ENCODE data around the gene C1orf87.
"Not testable (repeated sequence)": the region's sequence is repeated elsewhere in the genome, so short reads cannot be mapped to it uniquely, and the experiment has no call there.

C1orf87 gene

DNA sequence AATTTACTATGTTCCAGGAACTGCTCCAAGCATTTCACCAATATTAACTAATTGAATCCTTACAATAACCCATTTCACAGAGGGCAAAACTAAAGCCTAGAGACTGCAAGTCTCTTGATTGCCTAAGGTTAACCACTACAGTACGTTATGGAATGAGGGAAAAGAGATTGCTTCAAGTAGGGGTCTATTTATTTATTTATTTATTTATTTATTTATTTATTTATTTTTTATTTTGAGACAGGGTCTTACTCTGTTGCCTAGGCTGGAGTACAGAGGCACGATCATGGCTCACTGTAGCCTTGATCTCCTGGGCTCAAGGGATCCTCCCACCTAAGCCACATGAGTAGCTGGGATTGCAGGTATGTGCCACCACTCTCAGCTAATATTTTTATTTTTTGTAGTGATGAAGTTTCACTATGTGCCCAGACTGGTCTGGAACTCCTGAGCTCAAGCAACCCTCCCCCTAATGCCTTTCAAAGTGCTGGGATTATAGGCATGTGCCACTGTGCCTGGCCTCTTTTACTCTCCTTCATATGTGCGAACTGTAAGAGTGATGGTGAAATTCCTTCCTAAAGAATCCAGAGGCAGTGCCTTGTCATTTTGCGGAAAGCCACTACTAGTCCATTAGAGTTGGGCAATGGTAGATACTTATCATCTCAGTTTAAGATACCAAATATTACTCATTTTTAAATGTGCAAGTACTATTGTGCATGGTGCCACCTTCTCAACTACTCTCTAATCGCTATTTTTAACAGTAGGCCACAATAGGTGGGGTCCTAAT, 81.3 kb downstream of the C1orf87 start:
- no peak for FAIRE-seq

DNA sequence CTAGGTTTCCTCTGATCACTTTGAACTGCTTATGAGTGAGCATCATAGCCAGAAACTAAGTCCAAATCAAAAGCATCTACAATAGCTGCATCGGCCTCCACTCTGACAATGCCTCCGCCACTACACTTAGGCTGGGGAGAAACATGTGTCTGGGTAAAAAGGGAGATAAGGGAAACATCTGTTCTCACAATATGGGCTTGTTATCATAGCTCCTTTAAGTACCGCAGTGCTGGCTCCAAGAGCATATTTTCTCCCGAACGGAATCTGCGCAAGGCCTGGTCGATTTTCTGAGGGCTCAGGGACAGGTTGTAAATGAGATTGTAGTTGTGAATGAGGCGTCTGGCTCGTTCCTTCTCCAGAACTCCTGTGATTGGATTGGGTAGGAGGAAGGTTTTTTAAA, 83.1 kb downstream of the C1orf87 start:
- no peak for FAIRE-seq

DNA sequence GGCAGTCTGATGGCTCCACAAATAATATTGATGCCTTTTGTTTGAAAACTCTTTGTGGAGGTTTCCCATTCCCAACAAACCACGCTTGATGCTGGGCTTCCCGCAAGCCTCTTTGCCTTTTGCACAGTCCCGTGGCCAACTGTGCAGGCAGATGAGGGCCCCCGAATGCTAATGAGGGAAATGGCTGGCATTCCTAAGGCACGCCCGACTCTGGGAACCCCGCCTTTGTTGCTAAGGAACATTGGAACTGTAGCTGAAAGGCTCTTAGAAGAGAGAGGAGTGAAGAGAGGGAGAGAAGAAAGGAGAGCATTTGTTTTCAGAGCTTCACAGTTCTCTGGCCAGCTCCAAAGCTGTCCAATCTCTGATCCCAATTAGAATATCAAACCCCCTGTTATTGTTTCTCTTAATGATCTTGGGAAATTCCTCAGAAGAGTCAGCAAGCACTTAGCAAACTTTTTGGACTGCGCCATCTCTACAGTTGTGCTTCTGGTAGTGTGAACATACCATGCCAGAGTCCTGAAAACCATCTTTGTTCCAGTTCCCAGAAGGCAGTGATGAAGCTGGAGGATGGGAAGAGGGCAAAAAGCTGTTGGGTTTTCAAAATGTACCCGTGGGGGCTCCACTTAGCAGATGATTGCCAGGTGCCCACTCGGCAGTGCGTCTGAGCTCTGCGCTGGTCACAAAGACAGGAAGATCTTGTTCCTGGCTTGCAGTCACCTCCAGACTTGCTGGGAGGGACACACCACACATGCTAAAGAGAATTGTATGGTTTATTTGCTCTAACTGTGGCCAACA, 86.9 kb downstream of the C1orf87 start:
- FAIRE-seq: no peak

DNA sequence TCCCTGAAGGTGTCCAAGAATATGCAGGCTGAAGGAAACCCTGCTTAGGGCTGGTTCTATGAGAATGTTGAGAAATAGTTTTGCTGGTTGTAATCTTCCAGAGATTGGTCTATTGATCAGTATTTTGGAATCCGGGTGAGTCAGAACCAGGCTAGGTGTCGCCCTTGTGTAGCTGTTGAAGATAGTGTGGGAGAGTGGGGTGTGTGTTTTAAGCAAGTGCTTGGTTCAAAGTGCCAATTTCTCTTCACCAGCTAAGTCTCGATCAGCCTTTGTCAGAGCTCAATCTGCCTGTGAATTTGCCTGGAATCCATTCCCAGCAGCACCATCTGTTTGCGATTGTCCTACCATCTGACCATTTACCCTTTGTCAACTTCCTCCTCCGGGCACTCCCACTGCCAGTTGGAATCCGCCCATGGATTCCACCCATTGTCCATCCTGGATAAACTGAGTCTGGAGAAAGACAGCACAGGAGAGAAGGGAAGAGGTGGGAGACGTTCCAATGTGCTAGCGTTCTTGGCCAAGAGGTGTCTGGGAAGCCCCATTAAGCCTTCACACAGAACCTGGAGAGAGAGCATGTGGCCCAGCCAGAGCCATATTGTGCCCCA, 87.6 kb downstream of the C1orf87 start:
- FAIRE-seq: no peak

DNA sequence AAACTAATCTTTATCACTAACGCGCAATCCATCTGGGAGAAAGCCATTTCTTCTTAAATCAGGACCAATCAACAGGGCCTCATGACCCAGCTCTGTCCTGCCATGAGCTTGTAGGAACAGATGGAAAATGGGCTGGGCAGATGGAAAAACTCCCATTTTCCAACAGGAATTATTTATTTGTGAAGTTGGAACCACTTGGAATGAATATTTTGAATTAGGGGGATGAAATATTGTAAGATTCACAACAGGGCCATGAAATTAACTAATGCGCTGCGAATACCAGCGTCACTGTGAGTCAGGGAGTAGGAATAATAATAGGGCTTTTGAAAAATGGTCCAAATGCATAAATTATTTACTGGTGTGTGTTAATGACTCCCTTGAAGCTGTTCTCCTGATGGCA, 93.9 kb downstream of the C1orf87 start:
- no peak for FAIRE-seq

DNA sequence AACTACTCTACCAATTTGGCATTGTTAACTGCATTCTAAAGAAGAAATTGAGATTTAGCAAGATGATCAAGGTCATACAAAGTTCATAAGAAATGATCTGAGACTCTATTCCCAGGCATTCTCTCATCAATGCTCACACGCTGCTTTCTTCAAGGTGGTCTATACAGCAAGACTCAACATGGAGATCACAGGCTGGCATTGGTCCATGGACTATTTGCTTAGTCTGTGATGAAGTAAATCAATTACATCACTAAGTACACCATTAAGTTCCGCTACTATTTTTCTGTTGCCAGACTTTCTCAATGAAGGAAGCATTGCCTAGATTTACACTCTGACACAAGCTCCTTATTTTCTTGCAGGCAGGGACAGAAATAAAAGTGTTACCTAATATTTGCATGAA, 95.1 kb downstream of the C1orf87 start:
- FAIRE-seq: no peak

DNA sequence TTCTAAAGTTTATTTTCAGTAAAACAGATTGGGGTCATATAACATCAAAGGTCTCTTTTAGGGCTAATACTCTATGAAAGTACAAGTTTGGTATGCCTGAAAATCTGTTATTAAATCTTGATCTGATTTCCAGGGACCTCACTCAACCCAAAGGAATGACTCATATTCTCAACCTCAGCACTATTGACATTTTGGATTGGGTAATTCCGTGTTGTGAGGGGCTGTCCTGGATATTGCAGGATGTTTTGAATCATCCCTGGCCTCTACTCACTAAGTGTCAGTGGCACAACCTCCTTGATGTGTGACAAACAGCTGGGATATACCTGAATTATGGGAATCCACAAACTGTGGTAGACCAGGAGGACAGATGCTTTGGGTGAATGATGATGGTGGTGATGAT, 95.5 kb downstream of the C1orf87 start:
- FAIRE-seq: no peak

DNA sequence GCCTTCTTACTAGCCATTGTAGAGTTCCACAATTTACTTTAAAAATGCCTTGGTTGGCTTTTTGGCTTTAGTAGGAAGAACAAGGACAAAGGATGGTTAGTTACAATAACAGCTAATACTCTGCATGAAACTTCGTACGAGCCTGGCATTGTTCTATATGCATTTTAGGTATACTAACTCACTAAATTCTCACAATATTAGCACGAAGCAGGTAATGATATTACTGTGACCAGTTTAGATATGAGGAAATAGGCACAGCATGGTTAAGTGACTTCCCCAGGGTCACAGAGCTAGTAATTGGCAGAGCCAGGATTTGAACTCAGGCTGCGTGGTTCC, 96.5 kb downstream of the C1orf87 start:
- FAIRE-seq: no peak

DNA sequence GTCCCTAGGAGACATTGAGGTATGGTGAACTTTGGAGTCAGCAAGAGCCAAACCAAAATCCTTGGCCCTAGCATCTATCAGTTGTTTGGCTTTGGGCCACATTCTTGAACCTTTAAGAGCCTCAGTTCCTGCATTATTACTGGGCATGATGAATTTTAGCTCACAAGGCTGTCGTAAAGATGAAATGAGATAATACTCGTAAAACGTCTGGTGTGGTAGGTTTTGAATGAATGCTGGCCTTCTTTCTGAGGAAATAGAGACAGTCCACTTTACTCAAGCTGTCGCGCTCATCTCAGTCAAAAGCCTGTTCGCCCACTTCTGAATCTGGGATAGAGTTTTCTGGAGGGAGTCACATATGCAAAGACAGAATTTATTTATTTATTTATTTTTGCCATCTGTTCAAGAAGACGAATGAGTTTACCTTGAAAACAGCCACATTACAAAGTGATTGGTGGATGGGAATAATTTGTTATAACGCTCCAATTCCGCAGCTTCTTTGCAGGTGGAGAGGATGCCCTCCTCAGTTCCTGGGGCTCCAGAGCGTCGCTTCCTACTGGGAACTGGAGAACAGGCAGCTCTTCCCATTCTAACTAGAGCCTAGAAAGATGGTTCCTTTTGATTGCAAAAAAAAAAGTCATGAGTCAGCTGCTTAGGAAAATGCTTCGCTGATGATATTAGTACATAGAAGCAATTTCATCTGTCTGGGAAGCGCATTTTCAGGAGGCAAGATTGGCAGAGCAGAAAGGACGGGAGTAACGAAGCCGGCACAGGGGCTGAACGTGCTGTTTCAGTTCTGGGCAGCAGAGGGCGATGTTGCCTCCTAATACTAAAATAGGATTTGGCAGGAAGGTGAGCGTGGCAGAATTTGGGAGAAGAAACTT, 97.1 kb downstream of the C1orf87 start:
- FAIRE-seq: peak; percentile 27

DNA sequence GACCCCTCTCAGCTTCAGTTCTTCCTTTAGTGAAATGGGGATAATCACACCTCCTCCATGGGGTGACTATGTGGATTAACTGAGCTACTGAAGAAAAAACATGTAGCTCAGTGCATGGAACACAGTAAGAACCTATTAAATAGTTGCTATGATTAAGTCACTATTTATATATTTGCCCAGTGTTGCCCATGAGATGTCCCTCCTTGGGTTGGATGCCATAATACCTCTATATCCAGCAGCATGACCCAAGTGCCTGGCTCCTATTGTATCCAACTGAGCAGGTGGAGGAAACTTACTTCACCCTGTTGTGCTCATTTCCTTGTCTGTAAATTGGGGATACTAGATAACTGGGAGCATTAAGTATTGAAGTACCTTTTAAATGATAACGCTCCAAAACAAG, 99.9 kb downstream of the C1orf87 start:
- FAIRE-seq: no peak

DNA sequence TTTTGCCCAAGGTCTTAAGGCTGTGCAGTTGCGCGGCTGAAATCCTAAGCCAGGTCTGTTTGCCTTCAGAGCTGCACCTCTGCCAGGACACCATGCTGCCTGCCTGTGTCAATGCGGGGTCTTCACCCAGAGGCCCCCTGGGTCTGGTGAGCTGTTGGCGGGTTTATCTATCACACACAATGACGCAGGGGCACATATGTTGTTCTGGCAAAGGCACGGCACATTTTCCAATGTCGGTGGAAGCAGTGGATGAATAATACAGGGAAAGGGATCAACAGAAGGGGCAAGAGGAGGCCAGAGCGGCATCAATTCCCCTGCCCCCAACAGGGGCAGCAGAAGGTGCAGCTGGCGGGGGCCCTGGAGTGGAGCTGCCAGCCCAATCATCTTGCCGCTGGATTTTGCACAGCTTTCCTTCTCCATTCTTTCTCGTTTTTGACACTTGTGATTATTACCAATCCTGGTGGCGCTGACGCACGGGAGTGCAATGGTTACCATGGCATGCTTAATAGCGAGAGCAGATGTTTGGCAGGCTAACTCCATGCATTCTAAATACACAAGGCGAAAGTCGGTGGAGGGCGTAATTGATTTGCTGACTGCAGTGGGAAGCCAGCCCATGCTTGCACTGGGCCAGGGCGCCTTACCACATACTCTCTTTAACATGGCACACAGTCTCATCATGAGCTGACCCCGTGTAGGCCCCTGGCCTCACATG, 101.2 kb downstream of the C1orf87 start:
- FAIRE-seq: no peak

DNA sequence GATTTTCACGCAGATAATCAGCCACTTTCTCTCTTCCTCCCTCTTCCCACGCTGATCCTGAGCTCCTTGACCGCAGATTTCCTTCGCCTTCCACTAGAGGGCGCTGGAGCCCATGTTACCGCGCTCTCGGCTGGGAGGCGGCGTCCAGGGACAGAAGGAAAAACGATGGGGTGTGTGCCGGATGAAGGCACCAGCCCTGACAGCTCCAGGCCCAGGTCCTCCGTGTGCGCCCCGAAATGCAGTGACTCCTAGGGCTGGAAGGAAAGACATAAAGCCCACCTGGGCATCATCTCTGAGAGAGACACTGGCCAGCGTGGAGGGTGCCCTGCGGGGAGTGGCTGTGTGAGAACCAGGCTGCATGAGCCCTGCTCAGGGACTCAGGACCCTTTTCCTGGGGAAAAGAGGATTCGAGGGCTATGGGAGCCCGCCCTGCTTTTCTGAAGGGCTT, 102.1 kb downstream of the C1orf87 start:
- FAIRE-seq: no peak

DNA sequence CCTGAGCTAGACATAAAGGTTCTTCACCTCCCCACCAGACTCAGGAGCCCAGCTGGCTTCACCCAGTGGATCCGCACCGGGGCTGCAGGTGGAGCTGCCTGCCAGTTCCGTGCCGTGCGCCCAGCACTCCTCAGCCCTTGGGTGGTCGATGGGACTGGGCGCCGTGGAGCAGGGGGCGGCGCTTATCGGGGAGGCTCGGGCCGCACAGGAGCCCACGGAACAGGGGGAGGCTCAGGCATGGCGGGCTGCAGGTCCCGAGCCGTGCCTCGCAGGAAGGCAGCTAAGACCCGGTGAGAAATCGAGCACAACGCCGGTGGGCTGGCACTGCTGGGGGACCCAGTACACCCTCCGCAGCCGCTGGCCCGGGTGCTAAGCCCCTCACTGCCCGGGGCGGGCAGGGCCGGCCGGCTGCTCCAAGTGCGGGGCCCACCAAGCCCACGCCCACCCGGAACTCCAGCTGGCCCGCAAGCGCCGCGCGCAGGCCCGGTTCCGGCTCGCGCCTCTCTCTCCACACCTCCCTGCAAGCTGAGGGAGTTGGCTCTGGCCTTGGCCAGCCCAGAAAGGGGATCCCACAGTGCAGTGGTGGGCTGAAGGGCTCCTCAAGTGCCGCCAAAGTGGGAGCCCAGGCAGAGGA, 103.9 kb downstream of the C1orf87 start:
- FAIRE-seq: not testable (repeated sequence)

DNA sequence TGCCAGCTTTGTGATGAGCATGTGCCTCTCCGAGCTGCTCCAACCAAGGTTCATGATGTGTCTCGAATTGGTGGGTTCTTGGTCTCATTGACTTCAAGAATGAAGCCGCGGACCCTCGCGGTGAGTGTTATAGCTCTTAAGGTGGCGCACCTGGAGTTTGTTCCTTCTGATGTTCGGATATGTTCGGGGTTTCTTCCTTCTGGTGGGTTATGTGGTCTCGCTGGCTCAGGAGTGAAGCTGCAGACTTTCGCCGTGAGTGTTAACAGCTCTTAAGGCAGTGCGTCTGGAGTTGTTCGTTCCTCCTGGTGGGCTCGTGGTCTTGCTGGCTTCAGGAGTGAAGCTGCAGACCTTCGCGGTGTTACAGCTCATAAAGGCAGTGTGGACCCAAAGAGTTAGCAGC, 104.8 kb downstream of the C1orf87 start:
- not testable (repeated sequence) for FAIRE-seq

DNA sequence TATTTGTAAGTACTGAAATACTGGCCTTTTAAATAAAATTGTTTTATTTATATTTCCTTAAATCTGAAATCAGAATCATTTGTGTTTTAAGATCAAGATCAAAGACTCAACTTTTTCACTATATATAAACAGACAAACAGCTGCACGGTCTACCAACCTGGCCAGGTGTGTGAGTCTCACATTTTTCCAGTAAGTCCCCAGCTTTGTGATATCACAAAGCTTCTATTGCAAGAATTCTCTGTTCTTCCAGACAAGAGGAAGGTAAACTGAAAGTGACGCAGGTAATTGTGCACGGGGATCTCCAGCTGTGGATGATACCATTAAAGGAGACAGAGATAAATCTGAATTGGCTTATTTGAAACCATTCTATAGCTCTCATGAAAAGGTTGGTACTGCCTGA, 105.8 kb downstream of the C1orf87 start:
- FAIRE-seq: no peak

DNA sequence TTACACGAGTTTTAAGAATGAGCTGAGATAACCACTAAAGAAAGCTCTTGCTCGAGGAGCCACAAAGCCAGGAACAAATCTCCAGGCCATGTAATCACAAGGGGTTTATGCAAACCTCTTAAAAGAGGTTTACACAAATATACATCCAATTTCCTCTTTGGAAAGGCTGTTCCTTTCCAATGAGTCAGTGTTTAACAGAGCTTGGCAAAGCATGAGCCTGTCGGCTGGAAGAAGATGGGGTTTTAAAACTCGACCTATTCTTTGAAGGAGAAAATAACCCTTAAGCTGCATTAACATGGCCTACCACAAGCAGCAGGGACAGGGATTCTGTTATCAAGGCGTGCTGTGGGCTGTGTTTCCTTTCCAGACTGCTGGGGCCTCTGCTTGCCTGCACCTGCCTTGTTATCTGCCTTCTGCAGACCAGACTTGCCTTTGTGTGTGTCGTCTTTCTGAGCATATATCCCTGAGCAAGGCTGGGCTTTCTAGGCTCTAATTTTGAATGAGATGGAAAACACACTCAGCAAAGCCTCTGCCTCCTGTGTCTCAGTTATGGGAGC, 106.4 kb downstream of the C1orf87 start:
- FAIRE-seq: no peak

DNA sequence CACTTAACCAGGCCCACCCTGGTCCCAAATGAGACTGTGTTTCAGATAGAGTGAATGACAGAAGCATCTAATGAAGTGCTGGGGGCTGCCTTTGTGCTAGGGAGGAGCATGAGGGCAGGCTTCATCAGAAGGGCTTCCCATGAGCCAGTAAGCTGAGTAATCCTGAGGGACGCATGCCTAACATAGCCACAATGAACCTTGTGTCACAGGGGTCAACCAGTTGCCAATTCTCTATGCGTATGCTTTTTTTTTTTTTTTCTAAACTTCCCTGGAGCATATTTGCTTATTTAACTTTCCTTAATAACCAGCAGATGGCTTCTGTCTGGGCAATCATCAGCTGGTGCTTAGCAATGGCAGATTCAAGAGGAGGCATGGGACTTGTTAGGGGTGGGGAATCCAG, 121.5 kb downstream of the C1orf87 start:
- FAIRE-seq: no peak

DNA sequence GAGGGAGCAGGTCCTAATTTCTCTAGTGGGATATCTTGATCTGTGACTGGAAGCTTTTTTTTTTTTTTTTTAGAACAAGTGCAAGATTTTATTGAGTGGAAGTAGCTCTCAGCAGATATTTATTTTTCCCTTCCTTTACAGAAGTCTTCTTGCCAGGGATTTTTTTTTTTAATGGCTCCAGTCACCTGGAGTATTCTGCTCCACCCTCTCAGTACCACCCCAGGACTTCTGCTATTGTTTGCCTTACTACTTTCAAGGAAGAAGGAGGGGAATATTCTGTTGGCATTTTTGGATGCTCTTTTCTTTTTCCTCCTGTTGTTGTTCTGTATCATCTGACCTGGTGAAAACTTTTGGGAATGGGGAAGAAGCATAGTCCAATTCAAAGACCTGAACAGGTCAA, 123.9 kb downstream of the C1orf87 start:
- no peak for FAIRE-seq

DNA sequence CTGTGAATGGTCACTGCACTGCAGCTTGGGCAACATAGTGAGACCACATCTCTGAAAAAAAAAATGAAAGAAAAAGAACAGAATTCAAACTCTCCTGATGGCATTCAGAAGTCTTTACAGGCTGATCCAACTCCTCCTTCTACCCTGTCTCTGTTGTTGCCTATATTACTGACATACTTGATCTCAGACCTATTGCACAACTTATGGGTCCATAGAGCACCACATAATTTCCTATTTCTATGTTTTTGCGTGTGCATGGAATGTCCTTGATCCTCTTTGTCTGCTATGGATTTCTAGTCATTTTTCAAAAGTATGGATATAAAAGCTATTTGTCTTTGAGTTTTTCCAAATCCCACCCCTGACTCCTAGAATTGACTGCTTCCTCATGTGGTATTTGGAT, 124.6 kb downstream of the C1orf87 start:
- FAIRE-seq: no peak

DNA sequence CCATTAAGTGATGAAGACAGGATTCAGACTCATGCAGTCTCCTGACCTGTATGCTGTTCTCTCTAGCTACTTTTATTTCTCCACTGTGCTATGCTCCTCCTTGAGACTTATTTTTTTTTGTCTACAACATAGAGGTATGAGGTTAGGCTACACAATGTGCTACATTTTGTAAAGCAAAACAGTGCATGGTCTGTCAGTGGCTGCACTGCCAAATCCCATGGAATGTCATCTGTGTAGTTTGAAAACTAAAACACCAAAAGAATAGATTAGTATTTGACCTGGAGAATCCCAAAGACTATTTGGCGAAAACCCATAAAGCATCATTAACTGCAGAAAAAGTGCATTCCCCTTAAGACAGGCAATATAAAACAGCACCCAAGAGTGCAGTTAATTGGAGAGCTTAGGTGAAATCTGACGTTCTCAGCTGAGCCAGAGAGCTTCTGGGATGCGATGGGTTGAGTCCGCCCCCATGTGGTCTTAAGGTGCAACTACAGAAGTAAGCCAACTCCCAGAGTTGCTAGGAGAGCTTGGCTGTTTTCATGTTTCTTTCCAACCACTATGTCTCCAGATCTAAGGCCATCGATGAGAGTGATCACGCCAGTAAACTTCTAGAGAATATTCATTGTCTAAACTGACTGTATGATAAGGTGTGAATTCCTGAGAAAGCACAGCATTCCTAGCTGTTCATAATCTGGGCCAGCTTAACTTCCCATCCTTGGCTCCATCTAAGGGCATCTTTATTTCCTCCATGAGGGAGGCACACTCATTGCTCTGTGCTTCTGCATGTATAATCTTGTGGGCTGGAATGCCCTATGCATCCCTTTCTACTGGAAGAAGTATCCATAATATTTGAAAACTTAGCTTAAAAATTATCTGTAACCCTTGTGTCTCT, 126.3 kb downstream of the C1orf87 start:
- FAIRE-seq: peak; percentile 48
